ENCODE results near the gene ZFHX2. TPM values are rescaled to one million over a fixed set of nuclear protein-coding genes. Genes with fewer than 3 reads are reported as not detected.
"Not testable (repeated sequence)": the region's sequence is repeated elsewhere in the genome, so short reads cannot be mapped to it uniquely, and the experiment has no call there.

Gene ZFHX2
- polyA plus RNA-seq, 1 donor, result 9.6 TPM

DNA sequence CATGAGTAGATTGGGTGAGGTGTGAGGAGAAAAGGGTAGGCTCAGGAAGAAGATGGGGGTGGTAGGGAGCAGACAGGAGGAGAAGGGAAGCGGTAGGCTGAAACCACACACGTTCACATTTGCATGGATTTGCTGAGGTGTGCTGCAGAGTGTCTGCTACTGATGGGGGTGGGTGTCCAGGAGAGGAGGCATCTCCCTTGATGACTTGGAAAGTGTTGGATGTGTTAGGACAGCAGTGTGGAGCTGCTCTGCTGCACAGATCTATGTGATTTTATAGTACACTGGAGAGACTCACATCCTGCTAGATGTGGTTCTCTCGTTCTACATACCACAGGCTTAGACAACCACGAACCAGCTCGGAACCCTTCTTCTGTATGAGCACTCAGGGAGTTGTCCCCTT lies 9.3 kb downstream of the ZFHX2 start:
- no peak for DNase-seq

DNA sequence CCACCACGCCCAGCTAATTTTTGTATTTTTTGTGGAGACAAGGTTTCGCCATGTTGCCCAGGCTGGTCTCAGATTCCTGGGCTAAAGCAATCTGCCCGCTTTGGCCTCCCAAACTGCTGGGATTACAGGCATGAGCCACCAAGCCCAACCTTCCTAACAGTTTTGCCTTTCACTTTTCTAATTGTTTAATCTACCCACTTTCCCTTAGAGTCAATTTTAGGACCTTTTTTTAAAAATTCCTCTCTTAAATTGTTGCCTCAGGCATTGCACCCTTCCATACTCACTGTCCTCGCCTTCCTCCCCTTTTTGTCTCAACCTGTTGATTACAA lies 11.5 kb downstream of the ZFHX2 start:
- no peak for DNase-seq

DNA sequence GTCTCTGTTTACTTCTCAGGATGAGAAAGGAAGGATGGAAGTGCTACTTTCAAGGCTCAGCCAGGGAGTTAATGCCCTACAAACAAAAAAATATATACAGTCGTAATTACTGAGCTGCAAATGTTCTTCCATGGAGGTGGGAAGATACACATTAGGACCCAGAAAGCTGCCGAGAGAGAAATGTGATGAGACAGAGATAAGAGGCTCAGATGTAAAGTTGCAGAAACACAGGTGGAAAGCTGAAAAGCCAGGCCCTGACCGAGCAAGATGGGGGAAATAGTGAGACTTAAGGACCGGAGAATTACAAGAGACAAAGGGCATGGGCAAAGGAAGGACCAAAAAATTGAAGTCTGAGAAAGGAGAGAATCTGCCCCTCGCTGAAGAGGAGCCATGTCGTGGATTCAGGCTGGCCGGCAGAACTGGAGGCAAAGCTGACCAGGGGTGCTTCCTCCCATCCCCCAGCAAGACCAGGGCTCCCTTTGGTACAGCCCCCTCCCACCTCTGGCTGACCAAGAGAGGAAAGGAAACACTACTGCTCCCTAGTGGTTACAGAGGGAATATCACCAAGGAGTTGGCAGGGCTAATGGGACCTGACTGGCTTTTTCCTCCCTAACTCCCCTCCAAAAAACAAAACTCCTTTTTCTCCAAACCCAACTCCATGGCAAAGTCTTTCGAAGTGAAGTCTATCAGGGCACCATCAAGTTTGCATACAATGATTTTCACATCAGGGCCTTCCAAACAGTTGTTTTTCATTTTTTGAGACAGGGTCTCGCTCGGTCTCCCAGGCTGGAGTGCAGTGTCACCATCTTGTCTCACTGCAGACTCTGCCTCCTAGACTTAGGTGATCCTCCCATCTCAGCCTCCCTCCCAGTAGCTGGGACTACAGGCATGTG lies 12.1 kb downstream of the ZFHX2 start:
- peak; percentile 75 for DNase-seq

DNA sequence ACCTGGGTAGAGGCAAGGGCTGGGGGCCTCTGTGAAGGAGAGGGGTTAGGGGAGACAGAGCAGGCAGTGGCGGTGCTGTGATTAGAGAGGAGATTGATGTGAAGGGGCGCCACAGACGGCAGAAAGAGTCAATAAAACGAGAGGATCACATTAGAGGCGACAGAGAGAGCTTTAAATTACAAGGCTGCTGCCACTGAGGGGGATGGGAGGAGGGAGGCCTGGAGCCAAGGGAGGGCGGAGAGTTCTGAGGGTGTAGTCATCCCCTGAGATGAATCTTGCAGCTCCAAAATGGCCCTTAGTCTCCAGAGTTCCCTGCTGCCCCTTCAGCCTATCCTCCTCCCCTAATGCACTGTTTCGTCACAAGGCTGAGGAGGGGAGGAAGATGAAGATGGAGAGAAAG lies 12.8 kb downstream of the ZFHX2 start:
- DNase-seq, result no peak

DNA sequence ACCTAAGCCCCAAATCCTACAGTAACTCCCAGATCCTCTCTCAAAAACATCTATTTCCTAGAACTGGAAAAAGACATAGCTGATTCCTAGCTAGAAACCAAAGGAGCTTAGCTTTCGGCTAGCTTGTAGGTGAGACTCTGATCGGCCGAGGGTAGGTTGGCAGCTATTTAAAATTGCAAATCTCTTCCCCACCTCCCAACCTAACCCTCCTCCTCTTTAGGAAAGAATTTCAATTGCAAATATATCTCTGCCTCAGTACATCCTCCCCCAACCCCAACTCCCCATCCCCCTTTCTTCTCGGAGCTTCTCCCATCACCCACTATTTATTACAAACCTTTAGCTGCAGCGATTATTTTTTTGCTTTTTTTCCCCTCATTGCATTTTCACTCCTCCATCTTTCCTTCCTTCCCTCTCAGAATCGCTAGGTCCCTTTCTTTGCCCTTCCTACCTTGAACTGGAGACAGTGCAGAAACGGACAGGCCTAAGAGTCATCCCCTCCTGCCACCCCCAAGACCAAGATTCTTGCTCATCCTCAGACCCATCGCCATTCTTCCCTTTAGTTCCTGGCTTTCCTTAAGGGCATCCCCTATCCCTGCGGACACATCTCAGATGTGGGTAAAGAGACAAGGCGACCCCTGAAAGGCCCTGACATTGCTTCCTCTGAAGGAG lies 13.4 kb downstream of the ZFHX2 start:
- no peak for DNase-seq

DNA sequence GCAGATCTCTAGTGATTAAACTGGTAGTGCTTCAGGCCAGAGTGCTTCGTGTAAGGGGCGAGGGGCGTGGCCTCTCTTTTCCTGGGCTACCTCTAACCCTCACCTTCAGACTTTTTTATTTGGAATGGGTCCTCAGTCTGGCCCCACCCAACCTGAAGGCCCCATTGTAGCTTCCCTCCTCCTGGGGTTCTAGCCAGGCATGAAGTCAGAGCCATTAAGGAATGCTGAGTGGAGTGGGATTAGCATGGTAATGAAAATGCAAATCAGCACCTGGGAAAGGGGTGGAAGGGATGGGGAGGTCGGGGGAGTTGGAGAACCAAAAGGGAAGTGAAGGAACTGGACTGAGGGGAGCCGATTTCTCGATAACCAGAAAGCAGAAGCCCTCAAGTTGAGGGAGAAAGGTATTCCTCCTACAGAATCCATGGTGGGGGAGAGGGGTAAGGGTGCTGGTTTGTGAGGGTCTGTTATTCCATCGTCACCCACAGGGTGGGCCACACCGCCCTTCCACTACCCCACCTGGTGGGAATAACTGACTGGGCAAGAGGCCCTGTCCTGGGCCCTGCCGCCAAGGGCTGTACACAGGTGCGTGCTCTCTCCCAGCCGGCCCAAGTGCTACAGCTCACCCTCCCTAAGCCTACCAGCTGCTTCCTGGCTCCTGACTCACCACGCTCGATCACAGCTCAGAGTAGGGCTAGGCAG lies 14.1 kb downstream of the ZFHX2 start:
- DNase-seq, result no peak

DNA sequence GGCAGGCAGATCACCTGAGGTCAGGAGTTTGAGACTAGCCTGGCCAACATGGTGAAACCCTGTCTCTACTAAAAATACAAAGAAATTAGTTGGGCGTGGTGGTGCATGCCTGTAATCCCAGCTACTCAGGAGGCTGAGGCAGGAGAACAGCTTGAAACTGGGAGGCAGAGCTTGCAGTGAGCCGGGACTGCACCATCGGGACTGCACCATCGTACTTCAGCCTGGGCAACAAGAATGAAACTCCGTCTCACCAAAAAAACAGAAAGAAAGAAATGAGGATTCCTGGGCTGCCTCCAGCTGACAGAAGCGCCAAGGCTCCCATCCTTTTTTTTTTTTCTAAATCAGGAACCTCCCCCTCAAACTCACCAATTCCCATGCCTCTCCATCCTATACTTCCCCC lies 14.7 kb downstream of the ZFHX2 start:
- DNase-seq, result not testable (repeated sequence)

DNA sequence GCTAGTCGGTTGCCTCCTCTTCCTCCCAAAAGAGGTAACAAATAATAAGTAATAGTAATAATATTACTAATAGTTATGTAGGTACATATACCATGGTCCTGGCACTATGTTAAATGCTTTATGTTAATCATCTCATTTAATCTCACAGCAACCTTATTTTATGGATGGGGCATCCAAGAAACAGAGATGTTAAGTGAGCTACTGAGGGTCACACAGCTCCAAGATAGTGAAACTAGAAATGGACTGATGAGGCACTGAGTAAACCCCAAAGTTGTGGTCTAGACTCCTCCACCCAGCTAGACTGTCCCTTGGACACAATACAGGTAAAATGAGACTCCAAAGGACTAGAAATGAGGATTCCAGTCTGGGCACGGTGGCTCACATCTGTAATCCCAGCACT lies 15.1 kb downstream of the ZFHX2 start:
- no peak for DNase-seq

DNA sequence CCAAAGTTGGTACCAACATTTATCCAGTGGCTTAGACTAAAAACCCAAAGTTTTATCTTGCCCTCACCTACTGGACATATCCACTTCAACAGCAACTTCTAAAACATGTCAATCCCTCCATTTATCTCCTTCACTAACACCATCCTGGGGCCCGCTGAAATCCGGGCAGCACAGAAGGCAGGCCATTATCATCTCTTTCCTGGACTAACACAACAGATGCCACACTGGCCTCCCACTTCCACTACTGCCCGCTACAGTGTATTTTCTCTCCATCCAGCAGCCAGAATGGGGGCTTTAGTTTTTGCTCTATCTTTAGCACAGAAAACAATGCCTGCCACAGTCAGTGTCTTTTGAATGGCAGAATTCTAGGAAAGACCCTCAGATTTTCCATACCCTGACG lies 15.6 kb downstream of the ZFHX2 start:
- no peak for DNase-seq

DNA sequence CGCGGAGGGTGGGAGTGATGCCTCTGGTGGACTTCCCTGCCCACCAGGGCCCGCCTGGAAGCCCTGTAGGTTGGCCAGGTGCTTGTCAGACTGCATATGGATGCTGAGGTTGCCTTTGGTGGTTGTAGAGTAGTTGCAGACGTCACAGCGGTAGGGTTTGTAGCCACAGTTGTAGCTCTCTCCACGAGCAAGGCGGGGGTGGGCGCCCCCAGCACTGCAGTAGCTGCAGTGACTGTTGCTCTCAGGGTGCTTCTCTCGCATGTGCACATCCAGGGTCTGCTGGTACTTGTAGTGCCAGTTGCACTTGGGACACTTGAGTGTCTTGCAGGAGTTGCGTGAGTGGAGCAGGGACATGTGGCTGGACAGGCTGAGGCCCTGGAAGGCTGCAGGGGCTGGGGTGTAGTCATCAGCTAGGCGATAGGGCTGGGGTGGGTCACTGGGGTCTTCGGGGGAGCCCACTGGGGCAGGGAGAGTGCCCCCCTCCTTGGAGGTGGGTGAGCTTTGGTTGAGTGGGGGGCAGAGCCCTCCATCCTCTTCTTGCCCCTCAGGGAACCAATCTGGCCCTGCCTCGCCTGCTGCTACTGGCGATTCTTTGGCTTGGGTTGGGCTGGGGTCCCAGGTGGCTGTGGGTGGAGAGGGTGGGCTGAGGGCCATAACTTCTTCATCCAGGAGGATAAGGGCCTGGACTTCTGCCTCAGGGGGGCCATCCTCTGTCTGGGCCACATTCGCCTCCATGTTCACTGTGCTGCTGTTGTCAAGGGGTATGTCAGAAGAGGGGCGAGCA lies 17.7 kb downstream of the ZFHX2 start:
- no peak for DNase-seq

DNA sequence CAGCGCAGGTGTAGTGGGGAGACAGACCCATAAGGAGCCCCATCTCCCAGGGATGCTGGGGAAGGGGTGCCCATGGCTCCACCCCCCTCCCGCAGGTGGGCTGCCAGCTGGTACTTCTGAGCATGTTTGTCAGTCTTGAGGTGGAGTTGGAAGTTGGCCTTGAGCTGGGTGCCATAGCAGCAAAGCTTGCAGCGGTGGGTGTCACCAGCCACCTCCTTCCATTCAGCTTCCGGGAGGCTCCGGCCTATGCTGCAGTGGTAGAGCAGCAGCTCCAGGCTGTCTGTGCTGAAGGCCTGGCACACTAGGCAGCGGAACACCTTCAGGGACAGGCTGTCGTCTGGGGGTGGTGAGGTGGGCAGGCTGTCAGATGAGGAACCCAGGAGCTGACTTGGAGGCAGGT lies 18.9 kb downstream of the ZFHX2 start:
- DNase-seq, result no peak

DNA sequence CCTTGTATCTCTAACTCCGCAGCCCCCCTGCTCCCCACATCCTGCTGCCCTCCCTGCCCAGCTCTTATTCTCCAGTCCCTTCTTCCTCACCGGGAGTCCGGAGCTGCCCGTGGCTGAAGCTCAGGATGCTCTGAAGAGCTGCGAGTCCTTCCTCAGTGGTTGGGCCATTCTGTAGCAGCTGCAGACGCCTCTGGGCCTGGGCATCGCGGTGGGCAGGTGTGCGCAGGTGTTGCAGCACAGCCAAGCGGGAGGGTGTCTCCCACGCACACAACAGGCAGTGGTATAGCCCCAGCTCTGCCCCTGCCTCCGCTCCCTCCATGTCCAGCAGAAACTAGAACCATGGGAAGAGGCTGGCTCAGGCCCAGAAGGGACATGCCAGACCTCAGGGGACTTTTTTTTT lies 20.2 kb downstream of the ZFHX2 start:
- no peak for DNase-seq

DNA sequence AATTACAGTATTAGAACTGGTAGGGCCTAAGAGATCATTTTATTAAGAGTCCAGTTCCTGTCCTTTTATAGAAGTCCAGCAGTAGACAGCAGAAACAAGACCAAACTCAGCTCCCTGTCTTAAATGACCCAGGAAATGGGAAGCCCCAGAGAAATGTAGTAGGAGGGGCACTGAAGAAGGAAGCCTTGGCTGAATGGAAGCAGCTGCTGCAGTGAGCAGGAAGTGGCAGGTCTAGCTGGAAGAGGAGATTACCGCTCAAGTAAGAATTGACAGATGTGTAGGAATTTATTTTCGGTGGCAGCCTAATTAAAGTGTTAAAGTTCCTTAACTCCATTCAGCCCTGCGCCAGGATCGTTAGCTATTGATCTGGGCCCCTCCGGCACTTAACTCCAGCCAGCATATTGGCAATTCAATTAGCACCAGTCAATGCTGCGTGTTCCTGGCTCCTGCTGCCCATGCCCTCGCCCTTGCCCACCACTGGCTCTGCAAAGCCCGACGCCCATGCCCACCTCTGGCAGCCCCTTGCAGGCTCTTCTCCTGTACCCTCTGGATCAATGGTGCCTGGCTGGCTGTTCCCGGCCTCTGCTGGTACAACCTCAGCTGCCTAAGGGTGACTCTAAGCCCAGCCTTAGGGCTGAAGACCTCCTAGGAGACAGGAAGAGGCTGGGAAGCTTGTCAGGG lies 21.1 kb downstream of the ZFHX2 start:
- no peak for DNase-seq

DNA sequence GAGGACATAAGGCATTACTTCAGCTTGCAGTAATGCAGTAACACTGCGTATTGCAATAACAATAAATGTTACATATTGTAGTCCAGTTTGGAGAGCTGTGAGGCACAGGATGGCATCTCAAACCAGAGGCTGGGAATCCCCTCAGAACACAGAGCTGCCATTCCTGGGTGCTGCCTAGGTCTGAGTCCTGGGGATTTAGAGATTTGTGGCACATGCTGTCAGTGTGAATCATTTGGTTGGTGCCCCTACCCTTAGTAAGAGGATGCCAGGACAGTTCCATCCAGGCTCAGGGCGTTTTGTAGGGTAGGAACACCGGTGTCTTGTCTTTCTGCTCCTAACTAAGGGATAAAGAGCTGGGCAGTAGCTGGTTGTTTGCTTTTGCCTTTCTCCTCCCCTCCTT lies 22.5 kb downstream of the ZFHX2 start:
- DNase-seq, result no peak

DNA sequence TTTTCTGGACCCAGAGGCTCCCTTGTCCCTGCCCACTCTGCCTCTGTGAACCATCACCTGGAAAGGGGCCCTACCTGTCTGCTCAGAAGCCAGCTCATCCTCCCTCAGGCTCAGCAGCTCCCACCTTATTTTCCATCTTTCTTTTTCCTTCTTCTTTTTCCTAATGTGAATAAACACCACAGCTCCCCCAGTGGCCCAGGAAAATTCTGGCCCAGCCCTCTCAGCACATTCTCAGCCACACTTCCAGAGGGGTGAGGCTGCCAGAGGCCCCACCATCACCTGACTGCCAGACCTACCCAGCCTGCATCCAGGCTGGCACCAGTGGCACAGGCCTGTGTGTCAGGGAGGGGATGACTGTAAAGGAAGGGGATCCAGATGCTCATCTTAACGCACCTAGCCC lies 23.0 kb downstream of the ZFHX2 start:
- DNase-seq, result no peak

DNA sequence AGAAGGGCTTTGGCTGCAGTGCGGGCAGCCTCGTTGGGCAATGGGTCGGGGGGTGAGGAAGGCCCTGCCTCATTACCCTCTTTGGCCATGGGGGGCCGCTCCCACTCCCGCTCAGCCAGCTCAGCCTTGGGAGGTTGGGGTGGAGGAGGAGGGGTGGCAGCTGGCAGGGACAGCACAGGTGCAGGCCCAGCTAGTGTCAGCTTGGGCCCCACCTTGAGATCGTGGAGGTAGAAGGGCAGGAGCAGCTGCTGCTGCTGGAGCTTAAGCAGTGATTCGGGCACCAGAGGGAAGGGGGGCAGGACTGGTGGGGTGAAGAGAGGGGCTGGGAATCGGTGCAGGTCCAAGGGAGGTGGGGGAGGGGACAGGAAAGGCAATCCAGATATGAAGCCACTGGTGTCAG lies 26.0 kb downstream of the ZFHX2 start:
- no peak for DNase-seq

DNA sequence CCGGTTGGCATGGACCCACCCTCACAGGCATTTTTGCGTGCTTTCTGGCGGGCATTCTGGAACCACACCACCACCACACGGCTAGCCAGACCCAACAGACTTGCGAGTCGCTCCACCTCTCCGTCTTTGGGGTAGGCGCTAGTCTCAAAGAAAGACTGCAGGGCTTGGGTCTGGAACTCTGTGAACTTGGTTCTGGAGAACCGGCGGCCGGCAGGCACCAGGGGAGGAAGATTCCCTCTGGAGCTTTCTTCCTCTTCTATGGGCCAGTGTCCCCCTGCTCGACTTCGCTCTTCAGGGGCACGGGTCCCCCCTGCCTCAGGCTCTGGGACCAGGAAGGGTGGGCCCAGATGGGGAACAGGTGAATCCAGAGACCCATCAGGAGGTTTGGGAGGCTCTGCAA lies 26.6 kb downstream of the ZFHX2 start:
- no peak for DNase-seq

DNA sequence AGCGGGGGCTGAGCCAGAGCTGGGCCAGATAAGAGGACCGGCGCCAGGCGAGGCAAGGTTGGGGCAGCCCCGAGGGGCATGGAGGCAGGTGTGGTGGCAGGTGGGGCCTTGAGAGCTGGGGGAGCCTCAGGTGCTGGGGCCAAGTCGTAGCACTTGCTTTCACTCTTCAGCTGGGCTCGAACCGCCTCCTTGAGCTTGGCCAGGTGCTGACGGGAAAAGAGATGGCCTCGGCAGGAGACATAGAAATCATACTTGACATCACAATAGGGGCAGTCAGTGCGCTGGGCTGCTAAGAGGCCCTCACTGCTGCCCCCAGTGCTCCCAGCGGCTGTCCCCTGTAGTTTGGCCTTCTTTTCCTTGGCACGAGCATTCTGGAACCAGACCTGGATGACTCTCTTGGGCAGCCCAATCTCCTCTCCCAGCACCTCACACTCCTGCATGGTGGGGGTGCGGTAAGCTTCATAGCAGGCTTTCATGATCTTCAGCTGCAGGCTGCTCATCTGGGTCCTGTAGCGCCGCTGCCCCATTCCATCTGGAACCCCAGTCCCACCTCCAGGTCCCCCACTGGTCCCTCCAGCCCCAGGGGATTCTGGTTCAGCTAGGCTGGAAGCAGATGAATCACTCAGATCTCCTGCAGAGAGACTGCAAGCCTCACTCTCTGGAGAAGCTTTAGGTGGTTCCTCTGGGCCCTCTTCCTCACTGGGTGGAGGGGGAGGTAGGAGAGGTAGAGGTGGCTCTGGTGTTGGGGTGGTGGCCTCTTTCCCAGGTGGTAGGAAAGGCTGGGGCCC lies 28.1 kb downstream of the ZFHX2 start:
- DNase-seq, result no peak

DNA sequence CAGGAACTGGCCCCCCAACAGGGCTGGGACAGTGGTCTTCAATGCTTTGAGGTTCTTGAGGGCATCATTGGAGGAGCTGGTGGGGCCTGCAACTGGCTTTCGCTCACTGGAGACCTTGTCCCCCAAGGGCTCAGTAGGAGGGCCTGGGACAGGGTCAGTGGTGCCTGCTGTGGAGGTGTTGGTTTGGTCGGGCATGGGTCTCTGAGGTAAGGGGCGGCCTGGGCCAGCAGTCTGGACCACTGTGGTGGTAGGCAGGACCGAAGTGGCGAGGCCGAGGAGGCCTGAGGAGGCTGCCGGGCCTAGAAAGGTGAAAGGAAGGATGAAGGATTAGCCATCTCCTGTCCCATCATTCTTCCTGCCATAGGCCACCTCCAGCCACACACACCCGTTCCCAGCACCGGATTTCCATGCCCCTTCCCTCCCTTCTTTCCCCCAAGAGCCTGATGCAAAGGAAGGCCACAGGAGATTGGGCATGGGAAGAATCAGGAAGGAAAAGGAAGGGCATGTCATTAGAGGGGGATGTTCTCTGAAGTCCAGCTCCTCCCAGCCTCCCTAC lies 28.8 kb downstream of the ZFHX2 start:
- DNase-seq, result no peak

DNA sequence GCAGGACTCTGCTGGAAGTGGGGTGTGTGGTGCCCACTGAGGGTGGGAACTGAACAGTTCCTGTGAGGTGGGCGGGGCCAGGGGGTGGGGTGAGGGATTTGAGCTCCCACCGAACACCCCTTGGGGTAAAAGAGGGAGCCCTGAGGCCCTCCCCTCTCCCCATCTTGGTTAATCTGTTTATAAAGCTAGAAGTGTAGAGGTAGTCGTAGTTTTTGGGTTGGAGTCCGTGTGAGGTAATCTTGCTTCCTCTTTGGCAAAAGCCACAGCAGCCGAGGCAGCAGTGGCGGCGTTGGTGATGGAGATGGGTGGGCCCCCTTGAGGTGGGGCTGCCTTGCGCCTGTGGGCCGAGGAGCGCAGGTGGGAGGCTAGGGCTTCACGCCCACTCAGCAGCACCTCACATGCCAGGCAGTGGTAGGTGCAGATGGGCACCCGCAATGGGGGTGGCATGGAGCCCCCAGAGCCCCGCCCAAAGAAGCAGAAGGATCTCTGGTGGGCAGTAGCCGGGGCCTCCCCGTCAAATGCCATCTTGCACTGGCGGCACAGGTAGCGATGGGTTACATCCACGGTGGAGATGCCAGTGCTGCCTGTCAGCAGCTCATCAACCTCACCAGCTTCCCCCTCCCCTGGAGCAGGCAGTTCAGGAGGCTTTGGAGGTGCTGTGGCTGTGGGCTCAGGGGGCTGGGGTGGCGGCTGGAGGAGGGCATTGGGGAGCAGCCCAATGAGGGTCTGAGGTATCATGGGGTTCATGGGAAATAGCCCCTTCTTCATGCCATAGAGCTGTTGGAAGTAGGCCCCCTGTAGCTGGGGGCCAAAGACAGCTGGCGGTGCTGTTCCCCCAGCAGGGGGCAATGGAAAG lies 29.6 kb downstream of the ZFHX2 start:
- DNase-seq, result no peak

All from left kidney (tissue), 2 donors.